AG08396 (cell line): ENCODE results near the gene AK3.
A peak's percentile ranks its signal among the peaks of the same experiment; 100 is the strongest.

ENCODE experiments used
- DNase-seq: peaks from one replicate; pipeline ENCODE4 v3.0.0; 2012; ENCODE audit warnings: low spot score, mixed read lengths

The AK3 gene

DNA sequence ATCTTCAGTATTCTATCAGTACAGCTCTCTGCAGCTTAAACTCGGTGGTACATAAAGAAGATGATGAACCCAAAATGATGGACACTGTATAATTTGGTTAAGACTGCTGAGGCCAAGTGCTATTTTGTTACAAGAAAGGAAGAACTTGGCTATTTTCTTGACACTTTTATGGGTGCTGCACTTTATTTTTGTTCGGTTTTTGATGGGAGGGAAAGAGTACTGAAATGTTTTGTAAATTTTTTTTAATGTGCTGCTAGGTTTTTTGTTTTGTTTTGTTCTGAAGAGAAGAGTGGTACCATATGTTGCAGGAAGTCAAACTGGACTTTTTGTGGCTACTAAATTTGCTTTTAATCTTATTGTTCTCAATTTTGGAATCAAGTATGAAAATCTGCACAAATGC, 35.0 kb downstream of the AK3 start:
- no peak for DNase-seq

DNA sequence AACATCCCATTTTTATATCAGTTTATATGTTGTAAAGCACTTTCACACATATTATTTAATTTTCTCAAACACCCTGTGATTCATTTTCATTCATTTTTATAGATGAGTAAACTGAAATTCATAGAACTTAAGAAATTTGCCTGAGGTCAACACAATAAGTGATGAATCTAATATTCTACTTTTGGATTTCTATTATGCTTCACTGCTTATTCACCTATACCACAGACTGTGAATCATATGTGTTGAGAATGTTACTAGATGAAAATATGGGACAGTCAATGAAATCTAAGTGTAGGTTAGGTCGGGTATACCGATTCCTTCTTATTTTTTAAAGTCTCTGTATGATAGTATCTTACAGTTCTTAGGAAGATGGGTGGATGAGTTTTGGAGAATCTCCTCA, 36.9 kb downstream of the AK3 start:
- DNase-seq = no peak

- no peak for DNase-seq
These were observed 39.5 kb downstream of the AK3 start for GRCh38 chr9:4701526-4701925.

DNA sequence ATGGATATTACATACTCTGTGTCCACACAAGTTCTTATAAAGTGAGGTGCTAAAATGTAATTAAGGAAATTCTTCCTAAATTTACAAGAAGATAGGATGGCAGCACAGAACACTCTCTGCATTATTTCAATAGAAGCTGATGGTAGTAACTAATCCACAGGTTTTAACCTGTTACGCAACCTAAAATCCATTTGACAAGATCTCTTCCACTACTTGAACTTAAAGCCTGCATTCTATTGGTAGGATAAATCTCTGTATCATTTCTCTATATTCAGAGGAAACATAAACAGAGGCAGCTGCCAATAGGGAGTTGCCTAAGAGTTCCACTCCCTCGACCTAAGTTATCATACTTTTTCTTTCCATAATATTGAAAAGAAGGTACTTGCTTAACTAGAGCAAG, 40.1 kb downstream of the AK3 start:
- DNase-seq = no peak

GRCh38 chr9:4700091-4700490, 40.9 kb downstream of the AK3 start:
- DNase-seq = no peak

- DNase-seq = no peak
These were observed 49.2 kb downstream of the AK3 start for GRCh38 chr9:4691795-4692194.

- no peak for DNase-seq
These were observed 50.9 kb downstream of the AK3 start for GRCh38 chr9:4690144-4690543.

GRCh38 chr9:4689687-4690104, 51.3 kb downstream of the AK3 start:
- no peak for DNase-seq

GRCh38 chr9:4689021-4689420, 52.0 kb downstream of the AK3 start:
- DNase-seq = no peak

DNA sequence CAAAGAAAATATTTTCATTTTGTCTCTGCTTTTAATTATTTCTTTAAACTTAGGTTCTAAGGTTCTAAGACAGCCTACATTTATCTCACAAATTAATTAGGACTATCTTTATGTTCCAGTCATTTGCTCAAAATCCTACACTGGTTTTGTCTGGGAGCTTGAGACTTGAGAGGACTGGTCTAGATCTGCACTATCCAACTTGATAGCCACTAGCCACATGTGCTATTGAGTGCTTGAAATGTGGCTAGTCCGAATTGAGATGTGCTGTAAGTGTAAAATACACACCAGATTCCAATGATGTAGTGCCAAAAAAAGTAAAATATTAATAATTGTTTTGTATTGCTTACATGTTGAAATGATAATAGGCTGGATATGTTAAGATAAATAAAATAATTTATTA, 54.4 kb downstream of the AK3 start:
- DNase-seq = no peak

DNA sequence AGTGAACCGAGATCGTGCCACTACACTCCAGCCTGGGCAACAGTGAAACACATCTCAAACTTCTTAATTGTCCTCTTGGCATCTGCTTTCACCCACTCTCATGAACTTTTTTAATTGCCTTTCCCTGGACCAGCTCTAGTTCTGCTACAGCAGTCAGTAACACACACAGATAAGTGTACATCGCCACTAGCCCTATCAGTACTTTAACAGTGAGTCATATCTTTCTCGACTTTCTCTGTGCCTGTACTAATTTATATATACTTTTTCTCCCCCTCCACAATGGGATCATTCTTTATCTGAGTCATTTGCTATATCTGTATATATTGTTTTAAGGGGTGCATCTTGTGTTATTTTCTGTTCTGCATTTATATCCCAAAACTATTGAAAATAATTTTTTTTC, 54.9 kb downstream of the AK3 start:
- DNase-seq = no peak

DNA sequence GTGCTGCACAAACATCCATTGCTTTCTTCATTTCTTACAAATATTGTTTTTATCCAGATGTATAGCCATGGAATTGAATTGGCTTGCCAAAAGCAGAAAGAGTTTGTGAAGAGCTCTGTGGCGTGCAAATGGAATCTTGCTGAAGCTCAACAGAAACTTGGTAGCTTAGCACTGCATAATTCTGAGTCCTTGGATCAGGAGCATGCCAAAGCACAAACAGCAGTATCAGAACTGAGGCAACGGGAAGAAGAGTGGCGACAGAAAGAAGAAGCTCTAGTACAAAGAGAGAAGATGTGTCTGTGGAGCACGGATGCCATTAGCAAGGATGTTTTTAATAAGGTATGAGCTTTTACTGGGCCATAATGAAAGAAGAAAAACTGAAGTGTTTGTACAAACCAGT, 56.2 kb downstream of the AK3 start:
- DNase-seq = no peak

DNA sequence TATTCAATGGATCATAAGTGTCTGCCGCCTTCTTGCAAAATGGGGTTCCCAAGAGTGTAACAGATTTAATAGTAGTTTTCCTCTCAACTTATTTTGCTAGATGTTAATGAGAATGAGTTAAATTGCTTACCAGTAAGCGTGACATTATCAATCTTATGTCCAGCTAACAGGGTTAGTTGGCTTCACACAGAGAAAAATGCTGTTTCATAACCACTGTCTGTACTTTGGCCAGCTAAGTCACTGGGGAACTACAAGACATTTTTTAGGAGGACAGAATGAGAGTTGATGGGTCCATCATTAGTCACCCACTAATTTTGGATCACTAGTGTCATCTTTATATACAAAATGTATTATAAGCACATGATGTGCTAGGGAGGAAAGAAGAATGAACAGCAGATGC, 60.3 kb downstream of the AK3 start:
- DNase-seq = no peak

DNA sequence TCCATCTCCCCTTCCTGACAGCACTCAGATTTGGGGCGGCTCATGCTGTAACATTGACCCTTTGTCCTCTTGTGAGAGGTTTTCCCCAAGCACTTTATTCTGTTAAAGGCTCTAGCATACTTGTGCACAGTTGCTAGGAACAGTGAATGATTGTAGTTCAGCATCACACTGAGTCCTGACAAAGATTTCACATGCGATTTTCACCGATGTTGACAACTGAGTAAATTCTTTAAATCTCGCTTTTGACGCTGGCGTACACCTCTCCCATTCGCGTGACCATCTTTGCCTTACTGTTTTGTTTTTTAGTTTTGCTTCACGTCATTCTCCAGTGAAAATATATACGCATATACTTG, 60.9 kb downstream of the AK3 start:
- DNase-seq = no peak

- DNase-seq = peak; percentile 95
These were observed 61.5 kb downstream of the AK3 start, which contains the start of gene CDC37L1 for GRCh38 chr9:4679268-4680172. CDC37L1 (plus strand) TSS chr9:4679569; CDS start chr9:4679768, 199 bp downstream.

DNA sequence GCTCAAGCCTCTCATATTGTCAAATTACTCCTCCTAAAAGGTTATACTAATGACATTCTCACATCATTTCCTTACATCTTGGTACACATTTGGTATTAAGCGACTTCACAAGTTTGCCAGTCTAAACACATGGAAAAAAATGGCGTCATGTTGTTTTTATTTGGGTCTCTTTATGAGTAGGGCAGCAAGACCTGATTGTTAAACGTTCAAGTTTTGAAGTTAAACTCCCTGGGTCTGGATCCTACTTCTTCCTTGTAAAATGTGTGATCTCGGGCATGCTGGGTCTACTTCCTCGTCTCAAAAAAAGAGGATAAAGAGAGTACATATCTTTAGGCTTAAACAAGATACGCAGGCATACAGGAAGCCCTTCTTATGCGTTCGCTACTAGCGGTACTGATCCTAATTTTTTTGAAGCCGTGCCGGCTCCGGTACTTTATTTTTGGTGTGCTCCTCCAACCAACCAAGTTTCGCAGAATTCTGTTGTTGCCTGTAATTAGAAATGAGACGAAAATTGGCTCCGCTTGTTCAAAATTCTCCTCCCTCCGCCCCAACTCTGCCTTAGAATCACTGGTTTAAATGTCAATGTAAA, 62.2 kb downstream of the AK3 start:
- no peak for DNase-seq

- no peak for DNase-seq
These were observed 63.6 kb downstream of the AK3 start for GRCh38 chr9:4677392-4677791.

GRCh38 chr9:4674783-4675182, 66.2 kb downstream of the AK3 start:
- DNase-seq = peak; percentile 65

- DNase-seq = no peak
These were observed 69.3 kb downstream of the AK3 start for GRCh38 chr9:4671737-4672136.

DNA sequence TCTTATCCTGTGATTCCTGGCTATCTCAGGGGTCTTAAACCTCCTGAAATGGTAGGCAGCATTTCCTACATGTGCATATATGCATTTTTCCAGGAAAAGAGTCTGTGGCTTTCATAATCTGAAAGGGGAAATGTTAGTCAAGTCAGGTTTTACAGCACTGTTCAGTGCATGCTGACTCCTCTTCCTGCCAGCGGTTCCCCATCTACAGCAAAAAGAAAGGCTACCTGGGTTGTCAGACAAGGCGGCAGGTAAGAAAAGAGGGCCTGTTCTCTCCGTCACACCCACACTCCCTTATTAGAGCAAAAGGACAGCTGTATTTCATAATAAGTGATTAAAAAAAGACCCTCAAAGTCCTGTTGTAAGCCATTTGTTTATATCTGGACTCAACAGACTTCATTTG, 70.4 kb downstream of the AK3 start:
- no peak for DNase-seq

DNA sequence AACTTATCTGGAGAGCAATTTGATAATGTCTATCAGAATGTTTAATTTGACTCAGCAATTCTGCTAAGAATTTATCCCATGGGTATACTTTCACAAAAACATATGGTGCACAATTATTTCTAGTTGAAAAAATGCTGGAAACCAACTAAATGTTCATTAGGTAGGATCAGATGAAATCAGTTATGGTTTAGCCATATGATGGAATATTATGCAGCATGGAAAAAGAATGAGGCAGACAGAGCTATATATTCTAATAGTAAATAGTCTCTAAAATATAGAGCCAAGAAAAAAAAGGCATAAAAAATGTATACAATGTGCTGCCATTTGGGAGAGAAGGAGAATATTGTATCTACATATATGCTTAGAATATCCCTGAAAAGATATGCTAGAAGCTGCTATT, 71.1 kb downstream of the AK3 start:
- no peak for DNase-seq

DNA sequence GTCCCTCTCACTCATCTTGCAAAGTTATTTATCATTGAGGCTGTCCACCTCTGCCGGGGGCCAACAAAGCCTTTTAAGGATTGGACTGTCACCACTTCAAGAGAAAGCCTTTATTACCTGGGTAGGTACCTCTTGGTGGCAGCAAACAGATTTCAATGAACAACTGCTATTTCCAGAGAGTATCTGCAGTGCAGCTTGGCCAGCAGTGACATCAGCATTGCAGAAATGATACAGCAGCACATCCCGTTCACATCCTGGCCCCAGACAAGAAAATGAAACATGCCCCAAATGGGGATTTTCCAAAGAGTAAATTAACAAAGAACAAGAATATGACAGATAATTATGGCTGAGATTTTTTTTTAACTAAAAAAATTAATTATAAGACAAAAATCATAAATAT, 72.4 kb downstream of the AK3 start:
- no peak for DNase-seq

- DNase-seq = no peak
These were observed 73.3 kb downstream of the AK3 start for GRCh38 chr9:4667681-4668080.
